Tibial nerve (tissue), 4 donors: ENCODE data around the gene PIM2. TPM values are rescaled to one million over a fixed set of nuclear protein-coding genes. Genes with fewer than 3 reads are reported as not detected.
A peak's percentile ranks its signal among the peaks of the same experiment; 100 is the strongest.

Source experiments
- DNase-seq, 2 donors: peaks; one replicate each; pipeline ENCODE4 v3.0.0-alpha.2; 2019; ENCODE audit warnings: low spot score in 2 of 2
- H3K27ac ChIP-seq, 4 donors: fragments of 200-600 bp; sonication (generic) in 3 of 4; one replicate each; pipeline ENCODE4 v1.5.1; 2017 to 2019; ENCODE audit warnings: mild to moderate bottlenecking in 1 of 4
- H3K27me3 ChIP-seq, 2 donors: fragments of 200-600 bp; sonication (generic) in 1 of 2; one replicate each; pipeline versions ENCODE4 v1.5.1 to v1.6.0; 2017 to 2019
- H3K36me3 ChIP-seq, 3 donors: fragments of 200-600 bp; sonication (generic); one replicate each; pipeline ENCODE4 v1.5.1; 2018 to 2019
- H3K4me1 ChIP-seq, 4 donors: fragments of 200-600 bp; sonication (generic) in 3 of 4; one replicate each; pipeline ENCODE4 v1.5.1; 2017 to 2019
- H3K4me3 ChIP-seq, 4 donors: fragments of 200-600 bp; sonication (generic) in 3 of 4; one replicate each; pipeline ENCODE4 v1.5.1; 2017 to 2019; ENCODE audit warnings: mild to moderate bottlenecking in 1 of 4, moderate library complexity in 1 of 4
- H3K9me3 ChIP-seq, 4 donors: fragments of 200-600 bp; sonication (generic) in 3 of 4; one replicate each; pipeline ENCODE4 v1.5.1; 2017 to 2019
- CTCF ChIP-seq, 5 experiments: fragments of 200-600 bp in 3 of 5; fragments of 450-650 bp in 2 of 5; sonication (generic) in 3 of 5; IDR thresholded peaks; one replicate each; pipeline ENCODE4 v1.5.1; 2016 to 2019; ENCODE audit warnings: antibody characterized with exemption in 5 of 5, mild to moderate bottlenecking in 3 of 5, moderate library complexity in 2 of 5
- EP300 ChIP-seq, 2 donors: sonication (generic); formaldehyde crosslinking; IDR thresholded peaks; one replicate each; pipeline ENCODE4 v1.6.1; 2017; ENCODE audit warnings: antibody characterized with exemption in 2 of 2, mild to moderate bottlenecking in 1 of 2
- POLR2A ChIP-seq, 2 donors: fragments of 450-650 bp; IDR thresholded peaks; one replicate each; pipeline ENCODE4 v1.6.1; 2017; ENCODE audit warnings: antibody characterized with exemption in 2 of 2, mild to moderate bottlenecking in 2 of 2, moderate library complexity in 2 of 2
- WGBS, 2 donors: methylation state at CpG; one replicate each; pipeline ENCODE4 v1.1.5; 2018; 5-methylcytosine and 5-hydroxymethylcytosine counted together
- total RNA-seq, 4 donors: library from RNA; depleted of rRNA; stranded (reverse); fragments of >200 nt; gene quantifications; one replicate each; pipeline ENCODE4 v1.1.0, GENCODE V29; 2016

Gene PIM2
- total RNA-seq = 1 to 10 TPM; 4.9 to 8.4 (median 6.8) TPM

GRCh38 chrX:48918643-48919340, at the start of gene PIM2:
Gene PIM2 (minus strand): TSS chrX:48919024. CDS start chrX:48918834, 190 bp downstream.
- Histone ChIP-seq H3K4me1 (peaks cover 0 to 24% (median 2%) of the 10 kb centered on the region in 4 donors), H3K27me3 (no peaks in the 10 kb centered on the region), H3K9me3 (no peaks in the 10 kb centered on the region), H3K36me3 (peaks cover 0 to 33% (median 0%) of the 10 kb centered on the region in 3 donors), H3K4me3 (peak within 1 kb of the TSS; percentile 42 to 72 (median 55)), H3K27ac (peak within 1 kb of the TSS; percentile 85 to 92 (median 90))
- peak; percentile 75 to 81 for DNase-seq
- TF ChIP-seq POLR2A (IDR thresholded peaks at IDR 0.05) (peak; percentile 74 to 90), EP300 (IDR thresholded peaks at IDR 0.05) (peak; percentile 15 to 89), CTCF (IDR thresholded peaks at IDR 0.05) (no peak)
- WGBS, 2 donors = 1 to 41% methylated on average over 31 to 55 of the region's 55 CpGs

GRCh38 chrX:48968377-48968776, 49.6 kb upstream of the PIM2 start:
- TF ChIP-seq CTCF (IDR thresholded peaks at IDR 0.05) (no peak), EP300 (IDR thresholded peaks at IDR 0.05) (no peak), POLR2A (IDR thresholded peaks at IDR 0.05) (no peak)
- H3K9me3 ChIP-seq = no peaks in the 10 kb centered on the region
- 74 to 82% methylated on average over 1 of the region's 1 CpG for WGBS, 2 donors
- H3K27ac ChIP-seq = no peak overlapping the region
- no peak overlapping the region for H3K4me3 ChIP-seq
- no peak for DNase-seq
- peaks cover 0 to 4% (median 0%) of the 10 kb centered on the region in 3 donors for H3K36me3 ChIP-seq
- no peaks in the 10 kb centered on the region for H3K27me3 ChIP-seq
- H3K4me1 ChIP-seq = peaks cover 0 to 11% (median 0%) of the 10 kb centered on the region in 4 donors

GRCh38 chrX:48966796-48967579, 48.2 kb upstream of the PIM2 start:
- Histone ChIP-seq H3K27ac (no peak overlapping the region), H3K9me3 (no peaks in the 10 kb centered on the region), H3K36me3 (peaks cover 0 to 4% (median 0%) of the 10 kb centered on the region in 3 donors), H3K4me3 (no peak overlapping the region), H3K4me1 (peaks cover 0 to 9% (median 0%) of the 10 kb centered on the region in 4 donors), H3K27me3 (no peaks in the 10 kb centered on the region)
- no peak for DNase-seq
- 81 to 84% methylated on average over 11 to 15 of the region's 15 CpGs for whole genome bisulfite sequencing, 2 donors
- no peak for TF ChIP-seq EP300 (IDR thresholded peaks at IDR 0.05)
- no peak for TF ChIP-seq POLR2A (IDR thresholded peaks at IDR 0.05)
- no peak for TF ChIP-seq CTCF (IDR thresholded peaks at IDR 0.05)

GRCh38 chrX:48965959-48966358, 47.1 kb upstream of the PIM2 start:
- no peak overlapping the region for H3K4me3 ChIP-seq
- 80 to 92% methylated on average over 1 to 7 of the region's 14 CpGs for WGBS, 2 donors
- DNase-seq = no peak
- no peaks in the 10 kb centered on the region for H3K27me3 ChIP-seq
- no peak for TF ChIP-seq EP300 (IDR thresholded peaks at IDR 0.05)
- TF ChIP-seq CTCF (IDR thresholded peaks at IDR 0.05) = no peak
- TF ChIP-seq POLR2A (IDR thresholded peaks at IDR 0.05) = no peak
- H3K9me3 ChIP-seq = no peaks in the 10 kb centered on the region
- no peak overlapping the region for H3K27ac ChIP-seq
- peaks cover 0 to 4% (median 0%) of the 10 kb centered on the region in 3 donors for H3K36me3 ChIP-seq
- no peaks in the 10 kb centered on the region for H3K4me1 ChIP-seq
